IMR-90 (cell line): ENCODE results near the gene COX6B2. TPM values are rescaled to one million over a fixed set of nuclear protein-coding genes. Genes with fewer than 3 reads are reported as not detected.

Experiments
- ATAC-seq: fragments of 200-7000 bp; cut with Tn5 transposase; 2 replicates; pipeline ENCODE4 v1.9.1; 2020; ENCODE audit warnings: low read depth, mild to moderate bottlenecking, moderate library complexity
- BruUV-seq: library from RNA; stranded (reverse); fragments of 400-500 nt; replicated peaks from 2 replicates; lab custom pipeline; 2021; lab: Mats Ljungman, UMichigan
- CTCF ChIA-PET: fragments of 300-600 bp; formaldehyde crosslinking; extraction: SDS; loops from one replicate; lab custom pipeline; 2021; ENCODE audit warnings: antibody characterized with exemption; lab: Yijun Ruan, JAX
- POLR2A ChIA-PET: fragments of 300-600 bp; sonication (Branson Sonifier 250); formaldehyde crosslinking; loops from one replicate; lab custom pipeline; 2022; ENCODE audit warnings: antibody characterized with exemption; ENCODE audit not compliant: unreplicated experiment; lab: Charles Lee
- DNase-seq: peaks from one replicate; pipeline ENCODE4 v3.0.0; 2013
- H2AFZ ChIP-seq: replicated peaks from 2 replicates; pipeline ENCODE3; 2013; ENCODE audit warnings: low read length, mild to moderate bottlenecking; ENCODE audit not compliant: poor library complexity
- H2AK5ac ChIP-seq: 2 replicates; pipeline ENCODE4 v1.6.1; 2013; ENCODE audit warnings: low read depth, low read length, inconsistent platforms
- H2AK9ac ChIP-seq: replicated peaks from 2 replicates; pipeline ENCODE3; 2013; ENCODE audit warnings: mild to moderate bottlenecking, low read depth, low read length, moderate library complexity; ENCODE audit not compliant: poor library complexity
- H2BK120ac ChIP-seq: 2 replicates; pipeline ENCODE4 v1.6.1; 2013; ENCODE audit warnings: low read depth, low read length, inconsistent platforms
- H2BK15ac ChIP-seq: 3 replicates; pipeline ENCODE4 v1.6.1; 2013; ENCODE audit warnings: low read depth, low read length, inconsistent platforms
- H2BK20ac ChIP-seq: 2 replicates; pipeline ENCODE4 v1.6.1; 2013; ENCODE audit warnings: low read depth, mild to moderate bottlenecking, inconsistent platforms, low read length, moderate library complexity
- H2BK5ac ChIP-seq: 2 replicates; pipeline ENCODE4 v1.6.1; 2013; ENCODE audit warnings: mild to moderate bottlenecking, low read depth, low read length, inconsistent platforms; ENCODE audit not compliant: poor library complexity, severe bottlenecking
- H3K14ac ChIP-seq: replicated peaks from 2 replicates; pipeline ENCODE4 v1.6.1; 2013; ENCODE audit warnings: low read depth, low read length, inconsistent platforms
- H3K18ac ChIP-seq: 2 replicates; pipeline ENCODE4 v1.6.1; 2013; ENCODE audit warnings: low read depth, low read length, control low read depth
- H3K23ac ChIP-seq: 2 replicates; pipeline ENCODE4 v1.6.1; 2013; ENCODE audit warnings: low read depth, low read length, inconsistent platforms
- H3K27ac ChIP-seq: 2 replicates; pipeline ENCODE4 v1.5.1; 2013; ENCODE audit warnings: mild to moderate bottlenecking, control low read depth, low read length; ENCODE audit not compliant: insufficient read depth
- H3K27me3 ChIP-seq: 2 replicates; pipeline ENCODE4 v1.6.1; 2013; ENCODE audit warnings: low read length; ENCODE audit not compliant: control insufficient read depth, insufficient read depth
- H3K36me3 ChIP-seq: 2 replicates; pipeline ENCODE4 v1.6.1; 2013; ENCODE audit warnings: low read length, mixed read lengths; ENCODE audit not compliant: control insufficient read depth, insufficient read depth
- H3K4ac ChIP-seq: 2 replicates; pipeline ENCODE4 v1.6.1; 2013; ENCODE audit warnings: low read depth, low read length, inconsistent platforms
- H3K4me1 ChIP-seq: 2 replicates; pipeline ENCODE4 v1.6.1; 2013; ENCODE audit warnings: low read length, mixed read lengths; ENCODE audit not compliant: control insufficient read depth, insufficient read depth
- H3K4me2 ChIP-seq: 2 replicates; pipeline ENCODE4 v1.6.1; 2013; ENCODE audit warnings: low read depth, mild to moderate bottlenecking, control low read depth, low read length, moderate library complexity
- H3K4me3 ChIP-seq: 2 replicates; pipeline ENCODE4 v1.5.1; 2013; ENCODE audit warnings: low read depth, mild to moderate bottlenecking, control low read depth, low read length, moderate library complexity; ENCODE audit not compliant: insufficient read depth
- H3K56ac ChIP-seq: 2 replicates; pipeline ENCODE4 v1.6.1; 2013; ENCODE audit warnings: low read length, inconsistent platforms; ENCODE audit not compliant: insufficient read depth; ENCODE audit errors: extremely low read depth
- H3K79me1 ChIP-seq, 2 experiments: 2 replicates each; pipeline ENCODE4 v1.6.1; 2013; ENCODE audit warnings: low read length in 2 of 2, inconsistent platforms in 1 of 2, low read depth in 1 of 2
- H3K9ac ChIP-seq: 2 replicates; pipeline ENCODE4 v1.6.1; 2013; ENCODE audit warnings: low read depth, low read length, control low read depth
- H3K9me1 ChIP-seq: 2 replicates; pipeline ENCODE4 v1.6.1; 2013; ENCODE audit warnings: low read length, inconsistent platforms; ENCODE audit not compliant: insufficient read depth
- H3K9me3 ChIP-seq: 2 replicates; pipeline ENCODE4 v1.6.1; 2013; ENCODE audit warnings: low read length; ENCODE audit not compliant: control insufficient read depth, insufficient read depth
- H4K20me1 ChIP-seq: 2 replicates; pipeline ENCODE4 v1.6.1; 2013; ENCODE audit warnings: low read length, inconsistent platforms; ENCODE audit not compliant: insufficient read depth
- H4K5ac ChIP-seq: 2 replicates; pipeline ENCODE4 v1.6.1; 2013; ENCODE audit warnings: mild to moderate bottlenecking, low read depth, low read length, control low read depth
- H4K8ac ChIP-seq, 2 experiments: 2 replicates each; pipeline ENCODE4 v1.6.1; 2013; ENCODE audit warnings: low read depth in 2 of 2, low read length in 2 of 2, control low read depth in 1 of 2, inconsistent platforms in 1 of 2
- H4K91ac ChIP-seq: 2 replicates; pipeline ENCODE4 v1.6.1; 2013; ENCODE audit warnings: low read depth, low read length, inconsistent platforms; ENCODE audit not compliant: insufficient read depth
- BHLHE40 ChIP-seq: fragments of 150-350 bp; IDR thresholded peaks from 2 replicates; pipeline ENCODE4 v1.6.1; 2016; ENCODE audit warnings: mild to moderate bottlenecking, low read depth, low read length
- CHD1 ChIP-seq: IDR thresholded peaks from 2 replicates; pipeline ENCODE4 v1.6.1; 2012; ENCODE audit warnings: low read depth, low read length, improper control_type of control experiment
- CTCF ChIP-seq: conservative IDR thresholded peaks from 2 replicates; pipeline ENCODE4 v1.5.1; 2012; ENCODE audit warnings: mild to moderate bottlenecking, low read depth, low read length, improper control_type of control experiment
- ELK1 ChIP-seq: fragments of 150-350 bp; IDR thresholded peaks from 2 replicates; pipeline ENCODE4 v1.6.1; 2016; ENCODE audit warnings: low read depth, mild to moderate bottlenecking, low read length, moderate library complexity, borderline replicate concordance
- FOS ChIP-seq: fragments of 150-350 bp; IDR thresholded peaks from 2 replicates; pipeline ENCODE4 v1.6.1; 2016; ENCODE audit warnings: low read depth, low read length
- MAFK ChIP-seq: IDR thresholded peaks from 2 replicates; pipeline ENCODE4 v1.6.1; 2012; ENCODE audit warnings: low read depth, low read length, improper control_type of control experiment
- MAZ ChIP-seq: IDR thresholded peaks from 2 replicates; pipeline ENCODE4 v1.6.1; 2012; ENCODE audit warnings: low read depth, mild to moderate bottlenecking, low read length, improper control_type of control experiment, moderate library complexity, borderline replicate concordance
- MXI1 ChIP-seq: IDR thresholded peaks from 2 replicates; pipeline ENCODE4 v1.6.1; 2012; ENCODE audit warnings: low read depth, mild to moderate bottlenecking, low read length, moderate library complexity, borderline replicate concordance
- NFE2L2 ChIP-seq: fragments of 150-350 bp; IDR thresholded peaks from 2 replicates; pipeline ENCODE4 v1.6.1; 2016; ENCODE audit warnings: low read depth, mild to moderate bottlenecking, low read length
- POLR2A ChIP-seq: IDR thresholded peaks from 2 replicates; pipeline ENCODE4 v1.6.1; 2012; ENCODE audit warnings: mild to moderate bottlenecking, low read depth, low read length
- RAD21 ChIP-seq: IDR thresholded peaks from 2 replicates; pipeline ENCODE4 v1.6.1; 2012; ENCODE audit warnings: low read length, improper control_type of control experiment
- RFX5 ChIP-seq: IDR thresholded peaks from 2 replicates; pipeline ENCODE4 v1.8.0; 2012; ENCODE audit warnings: low read depth, mild to moderate bottlenecking, low read length, moderate library complexity
- SMC3 ChIP-seq: fragments of 150-350 bp; IDR thresholded peaks from 2 replicates; pipeline ENCODE4 v1.6.1; 2016; ENCODE audit warnings: low read depth, mild to moderate bottlenecking, antibody characterized with exemption, low read length, moderate library complexity
- WGBS, 2 experiments: methylation state at CpG; one replicate each; pipeline versions ENCODE4 v1.1.5 to v1.1.7; 2013; ENCODE audit warnings: missing lambda C conversion rate in 2 of 2; ENCODE audit not compliant: insufficient read length in 1 of 2; ENCODE audit errors: extremely low coverage in 2 of 2; 5-methylcytosine and 5-hydroxymethylcytosine counted together
- dilution Hi-C: fragments of 300-500 bp; cut with HindIII; formaldehyde crosslinking; loops from one replicate; pipeline ENCODE4 v1.14.3; 2018; ENCODE audit warnings: low sequenced_read_pairs; ENCODE audit not compliant: unreplicated experiment
- in situ Hi-C: fragments of 300-500 bp; cut with MboI; formaldehyde crosslinking; loops from 3 replicates; pipeline ENCODE4 v1.14.3; 2019; ENCODE audit warnings: low sequenced_read_pairs, inconsistent platforms, mixed read lengths
- intact Hi-C: fragments of 100-400 bp; cut with micrococcal nuclease; formaldehyde crosslinking; loops from 2 replicates; pipeline ENCODE4 v1.10.0; 2022
- polyA plus RNA-seq, 3 experiments: library from polyadenylated mRNA; depleted of rRNA; stranded (reverse); fragments of >200 nt; gene quantifications; 2 replicates each; pipeline ENCODE4 v1.2.3, GENCODE V29; 2012; ENCODE audit warnings: low replicate concordance in 1 of 3
- total RNA-seq: library from RNA; depleted of rRNA; stranded (reverse); fragments of >200 nt; gene quantifications from 2 replicates; pipeline ENCODE4 v1.2.3, GENCODE V29; 2012

COX6B2 gene
- total and polyA plus RNA-seq, 2 of the 4 experiments (the other 2 are of a cell fraction): 0.19 TPM; not detected in 1

GRCh38 chr19:55303477-55303876, 51.0 kb downstream of the COX6B2 start:
- Histone ChIP-seq H3K4ac (no peak overlapping the region), H3K9ac (no peak overlapping the region), H3K23ac (no peak overlapping the region), H4K20me1 (no peaks in the 10 kb centered on the region), H2BK20ac (no peak overlapping the region), H3K79me1 (no peaks in the 10 kb centered on the region), H2BK5ac (no peak overlapping the region), H3K4me2 (no peak overlapping the region), H4K91ac (no peak overlapping the region), H3K18ac (no peak overlapping the region), H2AK9ac (no peak overlapping the region), H2AFZ (no peak overlapping the region), H3K27ac (no peak overlapping the region), H3K9me3 (no peaks in the 10 kb centered on the region), H3K27me3 (no peaks in the 10 kb centered on the region), H4K8ac (no peak overlapping the region), H3K4me3 (no peak overlapping the region), H3K9me1 (no peaks in the 10 kb centered on the region), H3K56ac (no peak overlapping the region), H3K4me1 (no peaks in the 10 kb centered on the region), H2AK5ac (no peak overlapping the region), H2BK15ac (no peak overlapping the region), H3K36me3 (peaks cover 45% of the 10 kb centered on the region), H3K14ac (no peak overlapping the region), H4K5ac (no peak overlapping the region), H2BK120ac (no peak overlapping the region)
- CTCF ChIA-PET: no interaction called here
- ATAC-seq (no peak), DNase-seq (no peak)
- BruUV-seq: no TSS peak
- dilution Hi-C loops: no loop called here
- intact Hi-C loops: loop anchor here (5.0 kb wide), 1 partner anchor 84 kb away; the partner anchor contains the start of gene RPL28
- POLR2A ChIA-PET: no interaction called here
- TF ChIP-seq SMC3 (no peak), CHD1 (no peak), MAFK (no peak), NFE2L2 (no peak), CTCF (no peak), POLR2A (no peak), ELK1 (no peak), BHLHE40 (no peak), MXI1 (no peak), MAZ (no peak), RAD21 (no peak), FOS (no peak), RFX5 (no peak)
- in situ Hi-C loops: no loop called here
- 96% methylated on average over 7 of the region's 11 CpGs; no CpG with 5 or more reads in 1 of the 2 experiments for WGBS, 2 experiments
